Measurements from ENCODE around the gene TFPI.

DNA sequence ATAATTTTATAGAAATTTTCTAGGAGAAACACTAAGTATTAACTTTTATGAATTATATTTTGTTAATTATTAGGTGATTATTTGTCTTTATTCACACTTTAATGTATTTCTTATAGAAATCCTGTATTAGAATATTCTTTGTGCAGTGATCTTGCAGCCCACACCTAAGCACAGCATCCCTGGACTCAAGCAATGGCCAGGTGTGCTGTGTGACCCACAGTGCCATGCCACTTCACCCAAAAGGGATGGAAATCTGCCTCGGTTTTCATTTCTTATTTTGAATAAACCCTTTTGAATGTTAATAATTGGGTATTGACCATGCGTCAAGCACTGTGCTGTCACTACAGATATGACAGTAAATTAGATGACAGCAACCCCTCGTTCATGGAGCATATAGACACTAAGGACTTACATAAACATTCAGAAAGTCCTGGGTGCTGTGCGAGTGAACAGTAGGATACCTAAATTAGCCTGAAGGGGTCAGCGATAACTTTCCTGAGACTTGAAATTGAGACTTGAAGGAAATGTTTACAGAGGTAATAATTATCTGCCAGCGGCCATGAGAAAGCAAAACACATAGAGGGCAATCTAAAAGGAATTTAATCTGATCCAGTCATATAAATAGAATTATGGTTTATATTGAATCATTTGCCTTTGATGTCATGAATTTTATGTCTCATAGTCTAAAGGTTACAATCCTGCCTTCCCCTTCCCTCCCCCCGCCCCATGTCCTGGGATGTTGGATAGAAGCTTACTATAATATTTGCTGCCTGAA is 53.5 kb downstream of the TFPI start:
- TF ChIP-seq, protein P1, sequence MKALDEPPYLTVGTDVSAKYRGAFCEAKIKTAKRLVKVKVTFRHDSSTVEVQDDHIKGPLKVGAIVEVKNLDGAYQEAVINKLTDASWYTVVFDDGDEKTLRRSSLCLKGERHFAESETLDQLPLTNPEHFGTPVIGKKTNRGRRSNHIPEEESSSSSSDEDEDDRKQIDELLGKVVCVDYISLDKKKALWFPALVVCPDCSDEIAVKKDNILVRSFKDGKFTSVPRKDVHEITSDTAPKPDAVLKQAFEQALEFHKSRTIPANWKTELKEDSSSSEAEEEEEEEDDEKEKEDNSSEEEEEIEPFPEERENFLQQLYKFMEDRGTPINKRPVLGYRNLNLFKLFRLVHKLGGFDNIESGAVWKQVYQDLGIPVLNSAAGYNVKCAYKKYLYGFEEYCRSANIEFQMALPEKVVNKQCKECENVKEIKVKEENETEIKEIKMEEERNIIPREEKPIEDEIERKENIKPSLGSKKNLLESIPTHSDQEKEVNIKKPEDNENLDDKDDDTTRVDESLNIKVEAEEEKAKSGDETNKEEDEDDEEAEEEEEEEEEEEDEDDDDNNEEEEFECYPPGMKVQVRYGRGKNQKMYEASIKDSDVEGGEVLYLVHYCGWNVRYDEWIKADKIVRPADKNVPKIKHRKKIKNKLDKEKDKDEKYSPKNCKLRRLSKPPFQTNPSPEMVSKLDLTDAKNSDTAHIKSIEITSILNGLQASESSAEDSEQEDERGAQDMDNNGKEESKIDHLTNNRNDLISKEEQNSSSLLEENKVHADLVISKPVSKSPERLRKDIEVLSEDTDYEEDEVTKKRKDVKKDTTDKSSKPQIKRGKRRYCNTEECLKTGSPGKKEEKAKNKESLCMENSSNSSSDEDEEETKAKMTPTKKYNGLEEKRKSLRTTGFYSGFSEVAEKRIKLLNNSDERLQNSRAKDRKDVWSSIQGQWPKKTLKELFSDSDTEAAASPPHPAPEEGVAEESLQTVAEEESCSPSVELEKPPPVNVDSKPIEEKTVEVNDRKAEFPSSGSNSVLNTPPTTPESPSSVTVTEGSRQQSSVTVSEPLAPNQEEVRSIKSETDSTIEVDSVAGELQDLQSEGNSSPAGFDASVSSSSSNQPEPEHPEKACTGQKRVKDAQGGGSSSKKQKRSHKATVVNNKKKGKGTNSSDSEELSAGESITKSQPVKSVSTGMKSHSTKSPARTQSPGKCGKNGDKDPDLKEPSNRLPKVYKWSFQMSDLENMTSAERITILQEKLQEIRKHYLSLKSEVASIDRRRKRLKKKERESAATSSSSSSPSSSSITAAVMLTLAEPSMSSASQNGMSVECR (CRISPR knock-in tag; IDR thresholded peaks at IDR 0.05; ENCODE audit: borderline replicate concordance) = no peak
- TF ChIP-seq, protein P2, sequence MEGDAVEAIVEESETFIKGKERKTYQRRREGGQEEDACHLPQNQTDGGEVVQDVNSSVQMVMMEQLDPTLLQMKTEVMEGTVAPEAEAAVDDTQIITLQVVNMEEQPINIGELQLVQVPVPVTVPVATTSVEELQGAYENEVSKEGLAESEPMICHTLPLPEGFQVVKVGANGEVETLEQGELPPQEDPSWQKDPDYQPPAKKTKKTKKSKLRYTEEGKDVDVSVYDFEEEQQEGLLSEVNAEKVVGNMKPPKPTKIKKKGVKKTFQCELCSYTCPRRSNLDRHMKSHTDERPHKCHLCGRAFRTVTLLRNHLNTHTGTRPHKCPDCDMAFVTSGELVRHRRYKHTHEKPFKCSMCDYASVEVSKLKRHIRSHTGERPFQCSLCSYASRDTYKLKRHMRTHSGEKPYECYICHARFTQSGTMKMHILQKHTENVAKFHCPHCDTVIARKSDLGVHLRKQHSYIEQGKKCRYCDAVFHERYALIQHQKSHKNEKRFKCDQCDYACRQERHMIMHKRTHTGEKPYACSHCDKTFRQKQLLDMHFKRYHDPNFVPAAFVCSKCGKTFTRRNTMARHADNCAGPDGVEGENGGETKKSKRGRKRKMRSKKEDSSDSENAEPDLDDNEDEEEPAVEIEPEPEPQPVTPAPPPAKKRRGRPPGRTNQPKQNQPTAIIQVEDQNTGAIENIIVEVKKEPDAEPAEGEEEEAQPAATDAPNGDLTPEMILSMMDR (IDR thresholded peaks at IDR 0.05) = no peak
- TF ChIP-seq, protein P3, sequence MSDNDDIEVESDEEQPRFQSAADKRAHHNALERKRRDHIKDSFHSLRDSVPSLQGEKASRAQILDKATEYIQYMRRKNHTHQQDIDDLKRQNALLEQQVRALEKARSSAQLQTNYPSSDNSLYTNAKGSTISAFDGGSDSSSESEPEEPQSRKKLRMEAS (CRISPR knock-in tag; IDR thresholded peaks at IDR 0.05) = no peak
- no peak for TF ChIP-seq FOXP1 (CRISPR knock-in tag; IDR thresholded peaks at IDR 0.05; ENCODE audit: borderline replicate concordance)
- TF ChIP-seq ETV6 (CRISPR knock-in tag; IDR thresholded peaks at IDR 0.05) = no peak
- TF ChIP-seq TCF7 (CRISPR knock-in tag; IDR thresholded peaks at IDR 0.05; ENCODE audit: low read depth) = no peak
